Measurements from ENCODE around the gene ADIG.
"Not testable (repeated sequence)": the region's sequence is repeated elsewhere in the genome, so short reads cannot be mapped to it uniquely, and the experiment has no call there.

The ADIG gene

DNA sequence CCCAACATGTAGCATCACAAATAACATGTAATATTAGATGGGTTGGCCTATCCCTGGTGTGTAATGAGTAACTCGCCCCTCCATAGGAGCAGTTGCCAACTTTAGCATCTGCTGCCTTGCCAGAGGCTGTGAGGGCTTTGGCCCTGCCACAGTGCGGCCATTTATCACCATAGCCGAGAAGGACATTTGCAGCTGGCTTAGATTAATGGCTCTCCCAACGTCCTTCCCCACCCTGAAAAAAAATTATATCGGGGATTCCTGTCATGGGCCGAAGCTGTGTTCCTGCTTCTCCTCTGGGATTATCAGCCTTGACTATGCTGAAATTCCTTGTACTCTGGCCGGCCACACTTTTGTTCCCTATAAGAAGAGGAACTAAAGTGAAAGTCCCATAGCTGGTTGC, 7.6 kb upstream of the ADIG start:
- no peak for DNase-seq (ENCODE audit: low spot score)

GRCh38 chr20:38579219-38579910, 1.6 kb upstream of the ADIG start:
- DNase-seq (ENCODE audit: low spot score), result no peak

DNA sequence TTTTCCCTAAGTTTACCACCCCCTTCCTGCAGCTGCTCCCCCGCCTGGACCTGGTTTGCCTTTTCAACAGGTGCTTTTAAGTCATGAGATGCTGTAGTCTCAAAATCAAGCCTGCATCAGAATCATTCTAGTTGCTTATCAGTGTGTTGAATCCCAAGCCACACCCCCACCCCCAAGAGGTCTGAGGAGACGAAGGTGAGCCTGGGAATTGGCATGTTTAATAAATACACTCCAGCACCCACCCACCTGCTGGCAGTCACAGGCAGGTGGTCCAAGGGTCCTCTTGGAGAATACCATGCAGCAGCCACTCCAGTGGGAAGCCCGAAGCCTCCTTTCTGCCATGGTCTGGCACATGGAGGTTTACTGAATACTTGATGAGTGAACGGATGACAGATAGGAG, 1.1 kb upstream of the ADIG start:
- no peak for DNase-seq (ENCODE audit: low spot score)

DNA sequence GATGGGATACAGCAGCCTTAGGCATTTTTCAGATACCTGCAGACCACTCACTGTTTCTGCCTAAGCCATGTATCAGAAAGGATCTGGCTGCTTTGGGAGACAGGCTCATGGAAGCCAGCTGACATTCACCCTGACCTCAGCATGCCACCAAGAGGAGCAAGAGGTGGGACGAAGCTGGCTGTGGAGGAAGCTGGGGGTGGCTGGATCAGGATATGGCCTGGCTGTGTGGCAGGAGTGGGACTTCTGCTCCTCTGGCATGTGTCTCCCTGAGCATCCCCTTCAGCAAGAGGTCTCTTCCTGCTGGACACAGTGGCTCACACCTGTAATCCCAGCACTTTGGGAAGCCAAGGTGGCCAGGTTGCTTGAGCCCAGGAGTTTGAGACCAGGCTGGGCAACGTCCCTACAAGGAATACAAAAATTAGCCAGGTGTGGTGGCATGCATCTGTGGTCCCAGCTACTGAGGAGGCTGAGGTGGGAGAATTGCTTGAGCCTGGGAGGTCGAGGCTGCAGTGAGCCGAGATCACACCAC, 897 bp downstream of the ADIG start:
- DNase-seq (ENCODE audit: low spot score), result no peak

DNA sequence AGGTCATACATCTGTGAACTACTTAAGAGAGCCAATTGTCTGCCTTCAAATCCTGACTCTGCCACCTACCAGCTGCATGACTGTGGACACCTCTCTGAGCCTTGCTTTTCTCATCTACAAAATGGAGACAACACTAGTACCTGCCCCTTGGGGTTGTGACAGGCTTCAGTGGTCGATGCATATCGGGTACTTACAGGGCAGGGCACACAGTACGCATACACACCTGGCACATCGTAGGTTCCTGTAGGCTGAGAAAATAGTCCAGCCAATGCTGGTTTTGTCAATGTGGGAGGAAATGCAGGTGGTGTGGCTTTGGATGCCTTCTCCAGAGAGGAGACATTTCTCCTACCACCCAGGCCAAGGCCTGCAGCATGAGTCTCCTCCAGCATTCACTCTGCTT, 2.3 kb downstream of the ADIG start:
- no peak for DNase-seq (ENCODE audit: low spot score)

- DNase-seq (ENCODE audit: low spot score), result no peak
Observed at GRCh38 chr20:38584099-38584763, 3.2 kb downstream of the ADIG start.

GRCh38 chr20:38585404-38586180, 4.6 kb downstream of the ADIG start:
- no peak for DNase-seq (ENCODE audit: low spot score)

DNA sequence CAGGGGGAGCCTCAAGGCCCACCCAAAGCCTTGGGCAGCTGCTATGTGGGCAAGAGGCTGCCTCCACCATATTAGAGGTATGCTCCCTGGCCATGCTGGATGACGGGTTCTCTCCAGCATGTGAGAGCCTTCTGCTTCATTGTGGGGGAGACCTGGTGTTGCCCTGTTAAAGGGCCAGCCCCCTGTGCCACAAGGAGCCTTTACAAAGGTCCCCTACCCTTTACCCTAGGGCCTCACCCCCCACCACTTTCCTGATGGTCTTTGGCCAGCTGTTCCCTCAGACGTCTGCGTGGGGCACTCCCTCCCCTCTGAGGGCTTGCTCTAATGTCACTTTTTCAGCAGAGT, 5.2 kb downstream of the ADIG start:
- DNase-seq (ENCODE audit: low spot score), result no peak

GRCh38 chr20:38588303-38588702, 7.3 kb downstream of the ADIG start:
- DNase-seq (ENCODE audit: low spot score), result no peak

DNA sequence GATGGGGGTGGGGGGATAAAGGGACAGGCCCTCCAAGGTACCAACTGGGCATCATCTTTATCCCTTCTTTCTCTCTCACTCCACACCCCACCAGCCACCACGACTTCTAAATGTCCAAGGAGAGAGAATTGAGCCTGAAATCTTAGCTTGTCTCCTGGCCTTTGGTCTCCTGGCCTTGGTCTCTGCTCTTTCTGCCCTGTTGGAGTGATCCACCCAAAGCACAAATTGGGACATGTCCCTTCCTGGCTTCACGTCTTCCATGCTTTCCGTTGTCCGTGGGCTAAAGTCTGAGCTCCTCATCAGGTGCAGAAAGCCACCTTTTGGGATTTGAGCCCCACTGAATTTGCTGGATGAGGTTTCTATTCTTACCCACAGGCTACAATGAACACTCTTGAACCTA, 8.4 kb downstream of the ADIG start:
- DNase-seq (ENCODE audit: low spot score), result no peak

DNA sequence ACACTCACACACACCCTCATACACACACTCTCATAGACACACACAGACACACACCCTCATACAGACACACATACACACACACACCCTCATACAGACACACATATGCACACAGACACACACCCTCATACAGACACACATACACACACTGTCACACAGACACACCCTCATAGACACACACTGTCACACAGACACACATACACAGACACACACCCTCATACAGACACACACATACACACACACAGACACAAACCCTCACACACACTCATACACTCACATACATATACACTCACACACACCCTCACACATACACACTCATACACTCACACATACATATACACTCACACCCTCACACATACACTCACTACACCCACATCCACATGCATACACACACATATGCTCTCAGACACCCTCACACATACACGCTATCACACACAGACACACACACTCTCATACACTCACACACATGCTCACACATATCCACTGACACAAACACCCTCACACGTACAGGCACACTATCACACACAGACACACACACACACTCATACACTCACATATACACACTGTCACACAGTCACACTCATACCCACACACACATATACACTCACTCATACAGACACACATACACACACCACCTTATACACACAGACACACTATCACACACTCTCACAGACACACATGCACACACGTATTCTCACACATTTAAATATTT, 9.1 kb downstream of the ADIG start:
- no peak for DNase-seq (ENCODE audit: low spot score)

- no peak for DNase-seq (ENCODE audit: low spot score)
Observed at GRCh38 chr20:38590676-38591473, 9.9 kb downstream of the ADIG start.

DNA sequence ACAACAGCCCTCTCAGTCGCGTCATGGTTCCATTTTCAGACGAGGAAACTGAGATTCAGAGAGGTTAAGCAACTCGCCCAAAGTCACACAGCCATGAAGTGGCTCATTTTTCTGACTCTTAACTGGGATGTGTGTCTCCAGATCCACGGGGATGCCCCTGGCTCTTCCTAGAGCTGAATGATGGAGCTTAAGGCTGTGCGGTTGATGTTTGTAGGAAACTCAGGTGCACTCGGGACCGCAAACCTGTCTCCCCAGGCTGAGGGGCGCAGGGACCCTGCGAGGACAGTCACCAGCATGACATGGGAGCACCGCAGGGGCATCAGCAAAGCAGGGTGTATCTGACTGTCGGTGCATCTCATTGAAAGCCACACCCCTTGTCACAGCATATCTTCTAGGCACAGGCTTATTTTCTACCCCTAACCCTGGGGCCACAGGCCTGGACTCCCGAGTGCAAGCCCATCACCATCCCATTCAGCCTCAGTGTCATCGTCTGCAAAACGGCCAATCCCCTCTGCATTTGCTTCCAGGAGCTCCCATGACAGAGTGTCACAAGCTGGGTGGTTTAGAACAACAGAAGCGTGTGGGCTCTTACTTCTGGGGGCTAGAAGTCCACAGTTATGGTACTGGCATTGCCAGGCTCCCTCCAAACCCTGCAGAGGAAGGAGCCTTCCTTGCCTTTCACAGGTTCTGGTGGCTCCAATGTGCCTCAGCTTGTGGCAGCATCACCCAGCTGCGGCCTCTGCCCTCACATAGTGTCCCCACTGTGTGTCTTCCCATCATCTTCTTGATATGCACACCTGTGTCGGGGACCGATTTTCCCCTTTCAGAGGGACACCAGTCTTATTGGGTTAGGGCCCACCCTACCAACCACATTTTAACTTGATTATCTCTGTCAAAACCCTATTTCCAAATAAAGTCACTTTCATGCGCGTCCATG, 10.7 kb downstream of the ADIG start:
- no peak for DNase-seq (ENCODE audit: low spot score)

GRCh38 chr20:38592411-38592790, 11.4 kb downstream of the ADIG start:
- DNase-seq (ENCODE audit: low spot score), result not testable (repeated sequence)

DNA sequence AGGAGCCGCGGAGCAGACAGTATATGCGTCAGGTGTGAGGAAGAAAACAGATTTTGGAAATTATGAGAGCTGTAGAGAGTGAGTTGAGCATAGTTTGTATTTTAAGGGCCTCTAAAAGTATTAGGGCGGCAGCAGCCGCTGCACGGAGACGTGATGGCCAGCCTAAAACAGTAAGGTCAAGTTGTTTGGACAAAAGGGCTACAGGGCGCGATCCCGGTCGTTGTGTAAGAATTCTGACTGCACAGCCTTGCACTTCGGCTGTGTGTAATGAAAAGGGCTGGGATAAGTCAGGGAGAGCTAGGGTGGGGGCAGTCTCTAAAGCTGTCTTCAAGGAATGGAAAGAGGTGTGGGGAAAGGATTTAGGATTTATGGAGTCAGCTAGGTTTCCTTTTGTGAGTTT, 13.3 kb downstream of the ADIG start:
- not testable (repeated sequence) for DNase-seq (ENCODE audit: low spot score)

DNA sequence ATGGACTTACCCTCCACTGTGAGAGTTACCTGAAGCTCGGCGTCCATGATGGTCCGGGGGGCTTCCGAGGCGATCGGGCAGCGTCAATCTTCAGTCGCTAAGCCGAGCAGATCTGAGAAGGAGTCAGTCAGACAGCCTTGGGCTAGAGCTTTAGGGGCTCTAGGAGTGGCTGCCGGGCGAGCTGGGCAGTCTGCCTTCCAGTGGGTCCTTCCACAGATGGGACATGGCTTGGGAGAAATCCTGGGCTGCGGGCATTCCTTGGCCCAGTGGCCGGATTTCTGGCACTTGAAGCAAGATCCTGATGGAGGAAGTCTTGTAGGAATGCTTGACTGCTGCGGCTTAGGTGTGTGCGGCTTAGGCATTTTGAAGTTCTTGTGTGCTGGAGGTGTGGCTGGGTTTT, 14.9 kb downstream of the ADIG start:
- not testable (repeated sequence) for DNase-seq (ENCODE audit: low spot score)

GRCh38 chr20:38599410-38599882, 18.4 kb downstream of the ADIG start:
- no peak for DNase-seq (ENCODE audit: low spot score)

- DNase-seq (ENCODE audit: low spot score), result no peak
Observed at GRCh38 chr20:38600057-38600456, 19.1 kb downstream of the ADIG start.

GRCh38 chr20:38601216-38602184, 20.5 kb downstream of the ADIG start, which contains the start of gene ARHGAP40:
Gene ARHGAP40 (plus strand): TSS chr20:38601809.
- no peak for DNase-seq (ENCODE audit: low spot score)

Measured in CD4-positive, alpha-beta T cell treated with Interleukin-15 for 4 hours (primary cell).